ENCODE data around the gene KLC1. TPM values are rescaled to one million over a fixed set of nuclear protein-coding genes. Genes with fewer than 3 reads are reported as not detected.

KLC1 gene
- total RNA-seq, 1 donor from 2014 or later = 975 TPM

DNA sequence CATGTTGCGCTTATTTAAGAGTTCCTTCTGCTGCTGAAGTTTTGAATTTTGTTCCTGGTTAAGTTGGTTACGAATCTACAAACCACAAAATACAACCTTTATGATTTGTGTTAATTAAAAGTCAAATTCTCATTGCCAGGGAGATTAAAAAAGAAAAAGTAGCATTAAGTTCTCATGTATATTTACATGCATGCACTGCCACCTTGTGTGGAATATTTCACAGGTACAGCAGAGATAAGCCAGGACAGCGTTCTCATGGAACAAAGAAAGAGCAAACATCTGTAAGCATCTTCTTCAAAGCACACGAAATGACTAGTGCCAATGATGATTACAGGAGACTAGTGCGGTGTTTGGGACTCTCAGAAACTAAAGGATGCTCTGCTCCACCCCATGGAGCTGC, 120.8 kb downstream of the KLC1 start:
- no peak for DNase-seq

More for the DNA sequence above, 120.8 kb downstream of the KLC1 start:
- Mint-ChIP-seq H3K9me3 (ENCODE audit: unreplicated experiment) (peaks cover 2% of the 10 kb centered on the region), H3K4me1 (ENCODE audit: low read depth, unreplicated experiment) (peaks cover 5% of the 10 kb centered on the region), H3K4me3 (ENCODE audit: unreplicated experiment) (no peak overlapping the region), H3K36me3 (ENCODE audit: unreplicated experiment) (no peaks in the 10 kb centered on the region), H3K27me3 (ENCODE audit: unreplicated experiment) (peaks cover 3% of the 10 kb centered on the region), H3K27ac (ENCODE audit: unreplicated experiment) (no peak overlapping the region)
- no peak for TF ChIP-seq CTCF (IDR thresholded peaks at IDR 0.05; ENCODE audit: partially characterized antibody, unreplicated experiment)

Other genes starting within 250 kb of the KLC1 start
- gene MARK3, start 243.8 kb upstream of the KLC1 start, total RNA-seq (ENCODE audit: unreplicated experiment) = 110 TPM
- gene CKB, start 106.4 kb upstream of the KLC1 start, total RNA-seq (ENCODE audit: unreplicated experiment) = 2,561 TPM
- 7.8 TPM for gene TRMT61A, start 100.0 kb upstream of the KLC1 start, total RNA-seq (ENCODE audit: unreplicated experiment)
- gene BAG5, start 66.6 kb upstream of the KLC1 start, total RNA-seq (ENCODE audit: unreplicated experiment) = 34.4 TPM
- gene COA8, start 66.3 kb upstream of the KLC1 start, total RNA-seq (ENCODE audit: unreplicated experiment) = 54.9 TPM
- 4.5 TPM for gene XRCC3, start 86.2 kb downstream of the KLC1 start, total RNA-seq (ENCODE audit: unreplicated experiment)
- gene ZFYVE21, start 86.6 kb downstream of the KLC1 start, total RNA-seq (ENCODE audit: unreplicated experiment) = 49.1 TPM
- gene PPP1R13B, start 218.4 kb downstream of the KLC1 start, total RNA-seq (ENCODE audit: unreplicated experiment) = 24.6 TPM

Measured in glutamatergic neuron (in vitro differentiated cells).